Mesothelial cell of epicardium (in vitro differentiated cells): ENCODE measurements around the gene TTLL8. TPM values are rescaled to one million over a fixed set of nuclear protein-coding genes. Genes with fewer than 3 reads are reported as not detected.

ENCODE experiments used
- DNase-seq, 2 experiments: peaks; one replicate each; pipeline ENCODE4 v3.0.0; 2021; ENCODE audit warnings: low spot score in 2 of 2; ENCODE audit not compliant: unreplicated experiment in 2 of 2
- H3K27ac Mint-ChIP-seq: 2 replicates; pipeline ENCODE4 v1.8.0; 2021; ENCODE audit warnings: mixed read lengths
- H3K27me3 Mint-ChIP-seq: 2 replicates; pipeline ENCODE4 v1.8.0; 2021; ENCODE audit warnings: low read depth, mixed read lengths
- H3K36me3 Mint-ChIP-seq: 2 replicates; pipeline ENCODE4 v1.8.0; 2021; ENCODE audit warnings: mixed read lengths
- H3K4me1 Mint-ChIP-seq: 2 replicates; pipeline ENCODE4 v1.8.0; 2021; ENCODE audit warnings: mixed read lengths
- H3K4me3 Mint-ChIP-seq: 2 replicates; pipeline ENCODE4 v1.8.0; 2021; ENCODE audit warnings: mild to moderate bottlenecking, moderate library complexity, mixed read lengths
- H3K9me3 Mint-ChIP-seq: 2 replicates; pipeline ENCODE4 v1.8.0; 2021; ENCODE audit warnings: mixed read lengths
- total RNA-seq: library from RNA; stranded (reverse); gene quantifications from 3 replicates; pipeline ENCODE4 v1.2.1, GENCODE V29; 2021
- TF ChIP-seq, protein P1 (sequence below): fragments of 200-600 bp; sonication (generic); IDR thresholded peaks from one replicate; pipeline ENCODE4 v1.5.0; 2021; ENCODE audit warnings: antibody characterized with exemption; ENCODE audit not compliant: unreplicated experiment

The TTLL8 gene
- total RNA-seq, 1 donor from 2014 or later = 0.13 TPM

DNA sequence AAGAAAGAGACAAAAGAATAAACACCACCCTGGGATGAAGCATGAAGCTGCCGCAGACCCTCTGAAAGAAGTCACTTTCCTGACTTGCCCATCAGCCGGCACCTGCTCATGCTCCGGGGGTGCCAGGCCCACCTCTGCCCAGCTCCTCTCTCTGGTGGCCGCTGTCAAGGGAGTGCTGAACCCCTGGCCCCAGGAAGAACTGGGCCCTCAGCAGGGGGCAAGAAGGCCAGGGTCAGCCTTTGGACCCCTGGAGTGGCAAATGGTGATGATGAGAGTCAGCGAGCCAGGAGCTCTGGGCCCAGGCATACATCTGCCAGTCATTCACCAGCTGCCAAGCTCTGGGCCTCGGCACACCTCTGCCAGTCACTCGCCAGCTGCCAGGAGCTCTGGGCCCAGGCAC lies 17.4 kb downstream of the TTLL8 start:
- TF ChIP-seq, protein P1, sequence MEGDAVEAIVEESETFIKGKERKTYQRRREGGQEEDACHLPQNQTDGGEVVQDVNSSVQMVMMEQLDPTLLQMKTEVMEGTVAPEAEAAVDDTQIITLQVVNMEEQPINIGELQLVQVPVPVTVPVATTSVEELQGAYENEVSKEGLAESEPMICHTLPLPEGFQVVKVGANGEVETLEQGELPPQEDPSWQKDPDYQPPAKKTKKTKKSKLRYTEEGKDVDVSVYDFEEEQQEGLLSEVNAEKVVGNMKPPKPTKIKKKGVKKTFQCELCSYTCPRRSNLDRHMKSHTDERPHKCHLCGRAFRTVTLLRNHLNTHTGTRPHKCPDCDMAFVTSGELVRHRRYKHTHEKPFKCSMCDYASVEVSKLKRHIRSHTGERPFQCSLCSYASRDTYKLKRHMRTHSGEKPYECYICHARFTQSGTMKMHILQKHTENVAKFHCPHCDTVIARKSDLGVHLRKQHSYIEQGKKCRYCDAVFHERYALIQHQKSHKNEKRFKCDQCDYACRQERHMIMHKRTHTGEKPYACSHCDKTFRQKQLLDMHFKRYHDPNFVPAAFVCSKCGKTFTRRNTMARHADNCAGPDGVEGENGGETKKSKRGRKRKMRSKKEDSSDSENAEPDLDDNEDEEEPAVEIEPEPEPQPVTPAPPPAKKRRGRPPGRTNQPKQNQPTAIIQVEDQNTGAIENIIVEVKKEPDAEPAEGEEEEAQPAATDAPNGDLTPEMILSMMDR = no peak
- H3K36me3 Mint-ChIP-seq = no peaks in the 10 kb centered on the region
- H3K4me1 Mint-ChIP-seq = no peaks in the 10 kb centered on the region
- no peak overlapping the region for H3K4me3 Mint-ChIP-seq
- H3K27ac Mint-ChIP-seq = no peak overlapping the region
- no peak for DNase-seq
- peaks cover 25% of the 10 kb centered on the region for H3K9me3 Mint-ChIP-seq
- peaks cover 5% of the 10 kb centered on the region for H3K27me3 Mint-ChIP-seq

DNA sequence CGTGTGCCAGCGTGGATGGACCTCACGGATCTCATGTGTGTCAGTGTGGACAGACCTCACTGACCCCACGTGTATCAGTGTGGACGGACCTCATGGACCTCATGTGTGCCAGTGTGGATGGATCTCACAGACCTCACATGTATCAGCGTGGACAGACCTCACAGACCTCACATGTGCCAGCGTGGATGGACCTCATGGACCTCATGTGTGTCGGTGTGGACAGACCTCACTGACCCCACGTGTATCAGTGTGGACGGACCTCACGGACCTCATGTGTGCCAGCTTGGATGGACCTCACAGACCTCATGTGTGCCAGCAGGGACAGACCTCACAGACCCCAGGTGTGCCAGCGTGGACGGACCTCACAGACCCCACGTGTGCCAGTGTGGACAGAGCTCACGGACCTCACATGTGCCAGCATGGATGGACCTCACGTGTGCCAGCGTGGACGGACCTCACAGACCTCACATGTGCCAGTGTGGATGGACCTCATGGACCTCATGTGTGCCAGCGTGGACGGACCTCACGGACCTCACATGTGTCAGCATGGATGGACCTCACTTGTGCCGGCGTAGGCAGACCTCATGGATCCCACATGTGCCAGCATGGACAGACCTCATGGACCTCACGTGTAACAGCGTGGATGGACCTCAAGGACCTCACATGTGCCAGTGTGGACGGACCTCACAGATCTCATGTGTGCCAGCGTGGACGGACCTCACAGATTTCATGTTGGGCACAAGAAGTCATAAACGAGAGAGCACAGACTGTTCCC lies 18.2 kb downstream of the TTLL8 start:
- DNase-seq = no peak

DNA sequence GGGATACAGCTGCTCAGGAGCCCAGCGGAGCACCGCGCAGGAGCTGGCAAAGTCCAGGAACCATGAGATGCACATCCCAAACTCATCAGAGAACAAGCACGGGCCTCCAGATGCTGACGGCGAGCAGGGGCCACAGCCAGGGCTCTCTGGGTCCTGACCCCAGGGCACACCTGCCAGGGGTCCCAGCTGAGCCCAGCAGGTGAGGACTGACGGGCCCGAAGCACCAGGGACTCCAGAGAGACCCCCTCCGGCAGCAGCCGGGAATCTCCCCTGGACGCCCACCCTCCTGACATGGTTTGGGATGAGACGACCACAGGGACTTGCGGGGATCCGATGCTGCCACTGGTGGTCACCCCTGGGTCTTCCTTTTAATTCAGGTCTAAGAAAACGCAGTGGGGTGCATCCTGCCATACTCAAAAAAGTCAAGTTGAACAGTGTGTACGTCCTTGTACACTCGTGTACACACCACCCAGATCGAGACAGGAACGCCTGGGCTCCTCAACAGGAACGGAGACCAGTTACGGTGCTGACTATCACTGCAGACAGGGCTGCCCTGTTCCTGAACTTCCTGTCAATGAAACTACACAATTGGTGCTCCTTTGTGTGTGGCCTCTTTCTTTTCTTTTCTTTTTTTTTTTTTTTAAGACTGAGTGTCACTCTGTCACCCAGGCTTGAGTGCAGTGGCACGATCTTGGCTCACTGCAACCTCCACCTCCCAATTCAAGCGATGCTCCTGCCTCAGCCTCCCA lies 21.9 kb downstream of the TTLL8 start:
- DNase-seq = no peak
- Mint-ChIP-seq H3K27me3 (peaks cover 7% of the 10 kb centered on the region), H3K4me1 (no peaks in the 10 kb centered on the region), H3K9me3 (peaks cover 14% of the 10 kb centered on the region), H3K36me3 (no peaks in the 10 kb centered on the region), H3K27ac (no peak overlapping the region), H3K4me3 (no peak overlapping the region)
- TF ChIP-seq, protein P1 = no peak

More for the DNA sequence above, 18.2 kb downstream of the TTLL8 start:
- H3K27ac Mint-ChIP-seq = no peak overlapping the region
- H3K4me1 Mint-ChIP-seq = no peaks in the 10 kb centered on the region
- no peak overlapping the region for H3K4me3 Mint-ChIP-seq
- H3K36me3 Mint-ChIP-seq = no peaks in the 10 kb centered on the region
- H3K9me3 Mint-ChIP-seq = peaks cover 25% of the 10 kb centered on the region
- H3K27me3 Mint-ChIP-seq = peaks cover 5% of the 10 kb centered on the region
- TF ChIP-seq, protein P1 = no peak

DNA sequence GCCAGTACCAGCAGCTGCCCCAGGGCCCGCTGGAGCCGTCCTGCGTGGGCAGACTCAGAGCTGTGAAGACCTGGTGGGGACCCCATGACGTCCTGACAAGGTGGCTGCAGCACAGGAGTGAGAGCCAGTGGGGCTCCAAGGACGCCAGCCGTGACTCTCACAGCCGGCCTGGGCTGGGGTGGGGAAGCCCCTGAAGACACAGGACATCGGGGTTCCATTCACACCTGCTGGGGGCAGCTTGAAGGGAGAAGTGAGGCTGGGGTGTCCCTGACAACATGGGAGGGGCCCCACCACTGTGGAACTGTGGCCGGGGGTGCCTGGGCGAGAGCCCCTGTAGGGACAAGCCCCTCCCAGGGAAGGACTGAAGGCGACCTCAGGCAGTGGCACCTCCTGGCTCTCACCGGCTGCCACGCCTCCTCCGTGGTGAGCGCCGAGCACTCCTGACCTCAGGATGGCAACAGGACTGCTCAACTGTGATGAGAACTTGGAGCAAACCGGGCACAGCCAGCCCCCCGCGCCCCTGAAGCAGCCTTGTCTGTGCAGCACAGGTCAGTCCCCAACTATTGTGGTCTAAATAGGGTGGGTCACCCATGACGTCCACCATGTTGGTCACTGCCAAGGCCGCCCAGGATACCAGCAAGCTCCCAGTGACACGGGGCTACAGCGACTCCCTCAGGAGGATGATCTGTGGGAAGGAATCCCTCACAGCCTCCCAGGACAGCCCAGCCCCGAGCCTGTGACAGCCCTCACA lies 22.8 kb downstream of the TTLL8 start:
- no peaks in the 10 kb centered on the region for H3K4me1 Mint-ChIP-seq
- H3K27ac Mint-ChIP-seq = no peak overlapping the region
- H3K27me3 Mint-ChIP-seq = peaks cover 15% of the 10 kb centered on the region
- no peaks in the 10 kb centered on the region for H3K36me3 Mint-ChIP-seq
- no peak for DNase-seq
- TF ChIP-seq, protein P1 = no peak
- H3K9me3 Mint-ChIP-seq = peaks cover 14% of the 10 kb centered on the region
- H3K4me3 Mint-ChIP-seq = no peak overlapping the region

DNA sequence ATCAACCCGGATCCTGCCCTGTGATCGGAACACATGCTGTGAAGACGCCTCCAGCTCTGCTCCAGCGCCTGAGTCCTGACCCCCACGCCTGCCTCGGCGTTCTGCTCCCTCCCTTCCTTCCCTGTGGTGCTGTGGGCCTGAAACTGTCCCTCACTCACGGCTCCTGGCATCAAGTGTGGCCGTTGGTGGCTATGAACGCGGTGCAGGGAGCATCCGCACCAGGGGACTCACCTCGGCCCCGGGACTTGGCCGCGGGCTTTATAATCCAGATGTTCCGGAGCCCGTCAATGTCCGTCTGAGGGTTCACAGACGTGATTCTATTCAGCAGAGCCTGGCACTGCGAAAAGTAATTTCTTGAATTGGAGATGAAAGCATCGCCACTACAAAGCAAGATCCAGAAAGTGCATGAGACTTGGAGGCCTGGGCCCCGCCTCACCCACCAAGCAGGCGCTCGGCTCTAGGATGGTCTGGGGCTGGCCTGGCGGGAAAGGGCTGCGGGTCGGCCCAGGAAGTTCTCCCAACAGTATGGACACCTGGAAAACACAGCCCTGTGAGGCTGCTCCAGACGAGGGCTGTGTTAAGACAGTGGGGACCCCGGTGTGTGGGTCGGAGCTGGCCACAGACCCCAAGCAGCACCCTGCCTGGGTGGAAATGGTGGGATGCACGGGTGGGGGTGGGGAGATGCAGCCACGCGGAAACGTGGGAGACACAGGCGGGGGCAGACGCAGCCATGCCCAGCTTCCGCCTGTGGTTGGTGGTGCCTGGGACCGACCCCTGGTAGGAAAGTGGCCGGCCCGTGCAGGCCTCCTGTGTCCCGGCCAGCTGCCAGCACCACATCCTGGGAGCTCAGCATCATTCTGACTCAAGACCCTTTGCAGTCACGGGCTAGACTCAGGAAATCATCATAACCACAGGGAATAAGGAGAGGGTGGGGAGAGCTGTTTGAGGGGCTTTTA lies 23.7 kb downstream of the TTLL8 start:
- no peak overlapping the region for H3K4me3 Mint-ChIP-seq
- H3K9me3 Mint-ChIP-seq = peaks cover 13% of the 10 kb centered on the region
- no peaks in the 10 kb centered on the region for H3K36me3 Mint-ChIP-seq
- no peaks in the 10 kb centered on the region for H3K4me1 Mint-ChIP-seq
- no peak overlapping the region for H3K27ac Mint-ChIP-seq
- no peak for DNase-seq
- H3K27me3 Mint-ChIP-seq = peaks cover 21% of the 10 kb centered on the region
- TF ChIP-seq, protein P1 = no peak
